Ovary (tissue), 9 donors: ENCODE data around the gene STX8. TPM values are rescaled to one million over a fixed set of nuclear protein-coding genes. Genes with fewer than 3 reads are reported as not detected.
"Not testable (repeated sequence)": the region's sequence is repeated elsewhere in the genome, so short reads cannot be mapped to it uniquely, and the experiment has no call there.

Source experiments
- DNase-seq, 5 donors: peaks; one replicate each; pipeline ENCODE4 v3.0.0-alpha.2; 2019 to 2020
- H3K27ac ChIP-seq, 2 donors: fragments of 200-600 bp; one replicate each; pipeline versions ENCODE4 v1.5.1 to v1.8.0; 2019 to 2022
- H3K27me3 ChIP-seq: fragments of 200-600 bp; one replicate; pipeline ENCODE4 v1.8.0; 2022
- H3K36me3 ChIP-seq: fragments of 200-600 bp; sonication (generic); one replicate; pipeline ENCODE4 v1.5.1; 2019
- H3K4me1 ChIP-seq: one replicate; pipeline ENCODE4 v1.8.1; 2013; ENCODE audit warnings: mild to moderate bottlenecking, moderate library complexity; ENCODE audit not compliant: insufficient read depth
- H3K4me3 ChIP-seq: fragments of 200-600 bp; sonication (generic); one replicate; pipeline ENCODE4 v1.5.1; 2017
- H3K9me3 ChIP-seq, 2 donors: fragments of 200-600 bp in 1 of 2; sonication (generic) in 1 of 2; one replicate each; pipeline versions ENCODE4 v1.5.1 to v1.8.1; 2013 to 2019; ENCODE audit warnings: mild to moderate bottlenecking in 1 of 2, moderate library complexity in 1 of 2
- EP300 ChIP-seq: sonication (generic); formaldehyde crosslinking; IDR thresholded peaks from one replicate; pipeline ENCODE4 v1.6.1; 2017; ENCODE audit warnings: antibody characterized with exemption
- POLR2A ChIP-seq: fragments of 450-650 bp; IDR thresholded peaks from one replicate; pipeline ENCODE4 v1.6.1; 2017; ENCODE audit warnings: antibody characterized with exemption, mild to moderate bottlenecking, moderate library complexity
- whole genome bisulfite sequencing, 3 donors: extraction: QIAGEN DNeasy Blood & Tissue Kit in 1 of 3; methylation state at CpG; one replicate each; pipeline versions ENCODE4 v1.1.5 to v1.1.7; 2013 to 2017; 5-methylcytosine and 5-hydroxymethylcytosine counted together
- intact Hi-C, 4 donors: fragments of 100-400 bp; cut with DNase I; formaldehyde crosslinking; loops; one replicate each; pipeline versions ENCODE4 v1.11.0 to v1.15.1; 2022 to 2023
- polyA plus RNA-seq, 2 donors: library from polyadenylated mRNA; stranded (reverse); fragments of 200-250 nt in 1 of 2; fragments of 350-450 nt in 1 of 2; fragmentation: Illumina TruSeq in 1 of 2; extraction: RNeasy Lipid Tissue Mini Kit (QIAGEN cat#74804) in 1 of 2; gene quantifications; one replicate each; pipeline ENCODE4 v1.2.3, GENCODE V29; 2013 to 2014
- total RNA-seq, 7 donors: library from RNA; depleted of rRNA in 2 of 7; stranded (reverse); fragments of >200 nt in 2 of 7; fragmentation: NEBNext Ultra II Directional in 3 of 7; extraction: Animal tissue kit (Norgen Biotek cat#: 25700) in 3 of 7; gene quantifications; one replicate each; pipeline versions ENCODE4 v1.1.0 to v1.2.4, GENCODE V29; 2016 to 2023
- TF ChIP-seq, protein P1 (sequence below), 3 donors: fragments of 450-650 bp in 2 of 3; fragments of 200-600 bp in 1 of 3; IDR thresholded peaks; one replicate each; pipeline versions ENCODE4 v1.5.1 to v1.8.0; 2016 to 2022; ENCODE audit warnings: antibody characterized with exemption in 3 of 3, mild to moderate bottlenecking in 1 of 3
- donor health status: DM: no; HTN: no; CAD: no; lungs with moderate emphysema.
- donor health status: DM: no; HTN: no; CAD: no.
- donor health status: Bipolar disorder and iron deficiency.
- donor health status: DM: yes; HTN: yes; CAD: no.
- donor health status: DM: no; HTN: no; CAD: no.
- donor health status: DM: yes; HTN: yes; CAD: no.

STX8 gene
- total and polyA plus RNA-seq, 9 donors: 37.6 to 112 (median 53.8) TPM

GRCh38 chr17:9261081-9262012 lies 314.3 kb downstream of the STX8 start:
- intact Hi-C loops: loop anchor here in 1 of 4 donors (10.0 kb wide), 1 partner anchor 57 kb away; no protein-coding TSS in a partner anchor
- H3K27me3 ChIP-seq: no peaks in the 10 kb centered on the region
- no peaks in the 10 kb centered on the region for H3K9me3 ChIP-seq
- DNase-seq: no peak
- 87 to 89% (median 88%) methylated on average over 24 of the region's 24 CpGs for WGBS, 3 donors
- TF ChIP-seq, protein P1, sequence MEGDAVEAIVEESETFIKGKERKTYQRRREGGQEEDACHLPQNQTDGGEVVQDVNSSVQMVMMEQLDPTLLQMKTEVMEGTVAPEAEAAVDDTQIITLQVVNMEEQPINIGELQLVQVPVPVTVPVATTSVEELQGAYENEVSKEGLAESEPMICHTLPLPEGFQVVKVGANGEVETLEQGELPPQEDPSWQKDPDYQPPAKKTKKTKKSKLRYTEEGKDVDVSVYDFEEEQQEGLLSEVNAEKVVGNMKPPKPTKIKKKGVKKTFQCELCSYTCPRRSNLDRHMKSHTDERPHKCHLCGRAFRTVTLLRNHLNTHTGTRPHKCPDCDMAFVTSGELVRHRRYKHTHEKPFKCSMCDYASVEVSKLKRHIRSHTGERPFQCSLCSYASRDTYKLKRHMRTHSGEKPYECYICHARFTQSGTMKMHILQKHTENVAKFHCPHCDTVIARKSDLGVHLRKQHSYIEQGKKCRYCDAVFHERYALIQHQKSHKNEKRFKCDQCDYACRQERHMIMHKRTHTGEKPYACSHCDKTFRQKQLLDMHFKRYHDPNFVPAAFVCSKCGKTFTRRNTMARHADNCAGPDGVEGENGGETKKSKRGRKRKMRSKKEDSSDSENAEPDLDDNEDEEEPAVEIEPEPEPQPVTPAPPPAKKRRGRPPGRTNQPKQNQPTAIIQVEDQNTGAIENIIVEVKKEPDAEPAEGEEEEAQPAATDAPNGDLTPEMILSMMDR (IDR thresholded peaks at IDR 0.05): no peak
- TF ChIP-seq EP300 (no peak), POLR2A (no peak)
- no peaks in the 10 kb centered on the region for H3K4me1 ChIP-seq
- no peak overlapping the region for H3K27ac ChIP-seq
- H3K4me3 ChIP-seq: no peak overlapping the region
- H3K36me3 ChIP-seq: no peaks in the 10 kb centered on the region

- TF ChIP-seq POLR2A (no peak), EP300 (no peak)
- TF ChIP-seq, protein P1 (IDR thresholded peaks at IDR 0.05): no peak
- no peak overlapping the region for H3K4me3 ChIP-seq
- H3K4me1 ChIP-seq: no peaks in the 10 kb centered on the region
- no peak for DNase-seq
- WGBS, 3 donors: 65 to 69% (median 68%) methylated on average over 10 of the region's 10 CpGs
- H3K27ac ChIP-seq: no peak overlapping the region
- intact Hi-C loops: no loop called here
- H3K27me3 ChIP-seq: no peaks in the 10 kb centered on the region
- no peaks in the 10 kb centered on the region for H3K9me3 ChIP-seq
- H3K36me3 ChIP-seq: no peaks in the 10 kb centered on the region
These were observed 316.2 kb downstream of the STX8 start for GRCh38 chr17:9259419-9259818.

- no peak for TF ChIP-seq POLR2A
- TF ChIP-seq, protein P1 (IDR thresholded peaks at IDR 0.05): no peak
- TF ChIP-seq EP300: no peak
- no peak overlapping the region for H3K4me3 ChIP-seq
- H3K4me1 ChIP-seq: no peaks in the 10 kb centered on the region
- no peaks in the 10 kb centered on the region for H3K36me3 ChIP-seq
- 87 to 88% (median 88%) methylated on average over 15 of the region's 15 CpGs for WGBS, 3 donors
- intact Hi-C loops: no loop called here
- no peak overlapping the region for H3K27ac ChIP-seq
- DNase-seq: no peak
- H3K9me3 ChIP-seq: no peaks in the 10 kb centered on the region
- H3K27me3 ChIP-seq: no peaks in the 10 kb centered on the region
These were observed 317.3 kb downstream of the STX8 start for GRCh38 chr17:9258115-9259015.

DNA sequence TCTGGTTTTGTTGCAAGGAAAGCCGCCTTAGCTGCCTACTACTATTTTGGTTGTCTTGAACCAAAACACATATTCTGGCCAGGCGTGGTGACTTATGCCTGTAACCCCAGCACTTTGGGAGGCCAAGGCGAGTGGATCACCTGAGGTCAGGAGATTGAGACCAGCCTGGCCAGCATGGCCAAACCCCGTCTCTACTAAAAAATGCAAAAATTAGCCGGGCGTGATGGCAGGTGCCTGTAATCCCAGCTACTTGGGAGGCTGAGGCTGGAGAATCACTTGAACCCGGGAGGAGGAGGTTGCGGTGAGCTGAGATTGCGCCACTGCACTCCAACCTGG lies 318.0 kb downstream of the STX8 start:
- H3K9me3 ChIP-seq, H3K4me3 ChIP-seq, H3K36me3 ChIP-seq, H3K27ac ChIP-seq, H3K27me3 ChIP-seq, DNase-seq, H3K4me1 ChIP-seq, intact Hi-C loops: not testable (repeated sequence)
- WGBS, 3 donors: 92 to 94% (median 94%) methylated on average over 9 of the region's 9 CpGs
